MCF 10A (cell line): ENCODE data around the gene C5orf58. TPM values are rescaled to one million over a fixed set of nuclear protein-coding genes. Genes with fewer than 3 reads are reported as not detected.

Source experiments
- BruUV-seq: library from RNA; stranded (reverse); fragments of 400-500 nt; replicated peaks from 2 replicates; lab custom pipeline; 2021; lab: Mats Ljungman, UMichigan
- CTCF ChIA-PET: fragments of 300-600 bp; sonication (Branson Sonifier 250); formaldehyde crosslinking; extraction: SDS; loops from one replicate; lab custom pipeline; 2021; ENCODE audit warnings: antibody characterized with exemption, inconsistent platforms; lab: Yijun Ruan, JAX
- POLR2A ChIA-PET: fragments of 300-600, 350-650 bp; sonication (Branson Sonifier 250); formaldehyde crosslinking; extraction: SDS; loops from one replicate; lab custom pipeline; 2020; ENCODE audit warnings: antibody characterized with exemption, inconsistent platforms; lab: Yijun Ruan, JAX
- DNase-seq: peaks from one replicate; pipeline ENCODE4 v3.0.0-alpha.2; 2018; ENCODE audit not compliant: unreplicated experiment
- H3K27ac Mint-ChIP-seq: one replicate; pipeline ENCODE4 v1.8.0; 2022; ENCODE audit warnings: mild to moderate bottlenecking, low read depth, mixed read lengths; ENCODE audit not compliant: unreplicated experiment
- H3K27me3 Mint-ChIP-seq: one replicate; pipeline ENCODE4 v1.8.0; 2022; ENCODE audit warnings: mixed read lengths; ENCODE audit not compliant: insufficient read depth, unreplicated experiment
- H3K36me3 Mint-ChIP-seq: one replicate; pipeline ENCODE4 v1.8.0; 2022; ENCODE audit warnings: mild to moderate bottlenecking, moderate library complexity, mixed read lengths; ENCODE audit not compliant: insufficient read depth, unreplicated experiment
- H3K4me1 Mint-ChIP-seq: one replicate; pipeline ENCODE4 v1.8.0; 2022; ENCODE audit warnings: mixed read lengths; ENCODE audit not compliant: insufficient read depth, unreplicated experiment
- H3K4me3 Mint-ChIP-seq: one replicate; pipeline ENCODE4 v1.8.0; 2022; ENCODE audit warnings: mild to moderate bottlenecking, moderate library complexity, mixed read lengths; ENCODE audit not compliant: unreplicated experiment
- H3K9me3 Mint-ChIP-seq: one replicate; pipeline ENCODE4 v1.8.0; 2022; ENCODE audit warnings: mixed read lengths; ENCODE audit not compliant: unreplicated experiment
- CTCF ChIP-seq: fragments of 200-600 bp; IDR thresholded peaks from one replicate; pipeline ENCODE4 v1.8.0; 2022; ENCODE audit warnings: antibody characterized with exemption, mild to moderate bottlenecking; ENCODE audit not compliant: unreplicated experiment
- intact Hi-C: fragments of 100-400 bp; cut with micrococcal nuclease; formaldehyde crosslinking; loops from 2 replicates; pipeline ENCODE4 v1.14.1; 2022
- total RNA-seq: library from RNA; stranded (reverse); gene quantifications from 2 replicates; pipeline ENCODE4 v1.2.3, GENCODE V29; 2022

The C5orf58 gene
- total RNA-seq, 1 experiment from 2014 or later: not detected

GRCh38 chr5:170202117-170202516 is 30.7 kb upstream of the C5orf58 start:
- POLR2A ChIA-PET: no interaction called here

GRCh38 chr5:170204202-170204601 is 28.6 kb upstream of the C5orf58 start:
- DNase-seq: no peak
- no peaks in the 10 kb centered on the region for H3K4me1 Mint-ChIP-seq
- intact Hi-C loops: no loop called here
- H3K9me3 Mint-ChIP-seq: no peaks in the 10 kb centered on the region
- no peak overlapping the region for H3K27ac Mint-ChIP-seq
- no peak for TF ChIP-seq CTCF
- no TSS peak for BruUV-seq
- H3K36me3 Mint-ChIP-seq: no peaks in the 10 kb centered on the region
- ChIA-PET POLR2A (no interaction called here), CTCF (interaction anchor here (1.2 to 2.9 kb wide), 2 partner anchors 104 to 223 kb away, joined by 5 to 12 read pairs; no protein-coding TSS in a partner anchor)
- peaks cover 29% of the 10 kb centered on the region for H3K27me3 Mint-ChIP-seq
- H3K4me3 Mint-ChIP-seq: no peak overlapping the region

More at GRCh38 chr5:170202117-170202516, 30.7 kb upstream of the C5orf58 start:
- intact Hi-C loops: no loop called here
- no peak for TF ChIP-seq CTCF
- no peak overlapping the region for H3K4me3 Mint-ChIP-seq
- no peak for DNase-seq
- CTCF ChIA-PET: interaction anchor here (1.2 to 3.0 kb wide), 2 partner anchors 102 to 219 kb away, joined by 3 to 20 read pairs; no protein-coding TSS in a partner anchor
- H3K27ac Mint-ChIP-seq: no peak overlapping the region
- no TSS peak for BruUV-seq
- H3K9me3 Mint-ChIP-seq: no peaks in the 10 kb centered on the region
- peaks cover 29% of the 10 kb centered on the region for H3K27me3 Mint-ChIP-seq
- H3K36me3 Mint-ChIP-seq: no peaks in the 10 kb centered on the region
- no peaks in the 10 kb centered on the region for H3K4me1 Mint-ChIP-seq

- Mint-ChIP-seq H3K4me3 (no peak overlapping the region), H3K27ac (no peak overlapping the region), H3K4me1 (no peaks in the 10 kb centered on the region), H3K36me3 (no peaks in the 10 kb centered on the region), H3K9me3 (no peaks in the 10 kb centered on the region), H3K27me3 (peaks cover 29% of the 10 kb centered on the region)
- ChIA-PET POLR2A (interaction anchor here (0.6 to 0.8 kb wide), 3 partner anchors 12 to 505 kb away, joined by 3 read pairs; no protein-coding TSS in a partner anchor), CTCF (interaction anchor here (0.6 to 2.9 kb wide), 7 partner anchors 9 to 1425 kb away, joined by 3 to 12 read pairs (median 3); no protein-coding TSS in a partner anchor)
- intact Hi-C loops: no loop called here
- DNase-seq: no peak
- TF ChIP-seq CTCF: no peak
- no TSS peak for BruUV-seq
Observed at GRCh38 chr5:170206216-170206615, 26.6 kb upstream of the C5orf58 start.

GRCh38 chr5:170206958-170207357 is 25.8 kb upstream of the C5orf58 start:
- Mint-ChIP-seq H3K9me3 (no peaks in the 10 kb centered on the region), H3K27me3 (peaks cover 26% of the 10 kb centered on the region), H3K36me3 (no peaks in the 10 kb centered on the region), H3K27ac (no peak overlapping the region), H3K4me3 (no peak overlapping the region), H3K4me1 (peaks cover 4% of the 10 kb centered on the region)
- DNase-seq: no peak
- ChIA-PET CTCF (interaction anchor here (0.6 to 1.5 kb wide), 3 partner anchors 14 to 300 kb away, joined by 4 to 9 read pairs (median 4); no protein-coding TSS in a partner anchor), POLR2A (no interaction called here)
- no TSS peak for BruUV-seq
- no peak for TF ChIP-seq CTCF
- intact Hi-C loops: no loop called here
